Aorta (tissue), 4 donors: ENCODE results near the gene RIT2. TPM values are rescaled to one million over a fixed set of nuclear protein-coding genes. Genes with fewer than 3 reads are reported as not detected.

Source experiments
- polyA plus RNA-seq, 2 donors: library from polyadenylated mRNA; stranded (reverse); fragments of 200-250 nt; gene quantifications; one replicate each; pipeline ENCODE4 v1.2.3, GENCODE V29; 2013
- total RNA-seq, 2 donors: library from RNA; stranded (reverse); fragmentation: NEBNext Ultra II Directional; extraction: Animal tissue kit (Norgen Biotek cat#: 25700); gene quantifications; one replicate each; pipeline ENCODE4 v1.2.1, GENCODE V29; 2021
- donor health status: healthy with polysubstance abuse.
- donor health status: Bipolar disorder and iron deficiency.
- donor health status: DM: no; HTN: no; CAD: no.
- donor health status: DM: yes; HTN: yes; CAD: no.

Gene RIT2
- total and polyA plus RNA-seq, 4 donors, result 2.9 TPM; not detected in 3

Other genes starting within 250 kb of the RIT2 start
- gene SYT4, start 161.8 kb upstream of the RIT2 start, total RNA-seq, result not detected
- gene SYT4, start 161.8 kb upstream of the RIT2 start, polyA plus RNA-seq, result under 1 TPM; 0.31 to 0.38 TPM